Endodermal cell (in vitro differentiated cells): ENCODE measurements around the gene MIA3. TPM values are rescaled to one million over a fixed set of nuclear protein-coding genes. Genes with fewer than 3 reads are reported as not detected.

ENCODE experiments used
- DNase-seq: peaks from one replicate; pipeline ENCODE4 v3.0.0-alpha.2; 2017
- H3K27ac ChIP-seq: 2 replicates; pipeline ENCODE4 v1.5.1; 2013; ENCODE audit warnings: mild to moderate bottlenecking, low read depth, low read length, moderate library complexity
- H3K27me3 ChIP-seq: 2 replicates; pipeline ENCODE4 v1.6.1; 2013; ENCODE audit warnings: mild to moderate bottlenecking, low read length, moderate library complexity; ENCODE audit not compliant: insufficient read depth, control insufficient read depth, poor library complexity, severe bottlenecking
- H3K36me3 ChIP-seq: 2 replicates; pipeline ENCODE4 v1.7.0; 2013; ENCODE audit warnings: mild to moderate bottlenecking, low read length, moderate library complexity; ENCODE audit not compliant: control insufficient read depth, insufficient read depth
- H3K4me1 ChIP-seq: one replicate; pipeline ENCODE4 v1.7.0; 2013; ENCODE audit warnings: low read length; ENCODE audit not compliant: control insufficient read depth, insufficient read depth
- H3K4me3 ChIP-seq: 2 replicates; pipeline ENCODE4 v1.5.1; 2013; ENCODE audit warnings: mild to moderate bottlenecking, low read length, moderate library complexity
- H3K9ac ChIP-seq: 2 replicates; pipeline ENCODE4 v1.6.1; 2013; ENCODE audit warnings: mild to moderate bottlenecking, low read length, moderate library complexity; ENCODE audit not compliant: poor library complexity, severe bottlenecking; ENCODE audit errors: extremely low read depth
- H3K9me3 ChIP-seq: 2 replicates; pipeline ENCODE4 v1.6.1; 2013; ENCODE audit warnings: mild to moderate bottlenecking, low read length, moderate library complexity; ENCODE audit not compliant: control insufficient read depth
- H3K27ac Mint-ChIP-seq: 2 replicates; pipeline ENCODE4 v1.8.0; 2020; ENCODE audit warnings: mixed read lengths
- H3K27me3 Mint-ChIP-seq: 2 replicates; pipeline ENCODE4 v1.8.0; 2021; ENCODE audit warnings: mild to moderate bottlenecking, mixed read lengths; ENCODE audit not compliant: insufficient read depth
- H3K36me3 Mint-ChIP-seq: 2 replicates; pipeline ENCODE4 v1.8.0; 2020; ENCODE audit warnings: low read depth, mixed read lengths
- H3K4me1 Mint-ChIP-seq: 2 replicates; pipeline ENCODE4 v1.8.0; 2020; ENCODE audit warnings: mixed read lengths
- H3K4me3 Mint-ChIP-seq: 2 replicates; pipeline ENCODE4 v1.8.0; 2020; ENCODE audit warnings: mild to moderate bottlenecking, moderate library complexity, mixed read lengths
- H3K9me3 Mint-ChIP-seq: 2 replicates; pipeline ENCODE4 v1.8.0; 2020; ENCODE audit warnings: mild to moderate bottlenecking, mixed read lengths
- WGBS, 2 experiments: methylation state at CpG; one replicate each; pipeline versions ENCODE4 v1.1.5 to v1.1.7; 2013; ENCODE audit warnings: missing lambda C conversion rate in 2 of 2, mixed read lengths in 1 of 2; ENCODE audit not compliant: insufficient coverage in 1 of 2, insufficient read length in 1 of 2; 5-methylcytosine and 5-hydroxymethylcytosine counted together
- total RNA-seq, 2 donors: library from RNA; stranded (reverse); fragmentation: NEBNext Ultra II Directional in 1 of 2; extraction: Animal tissue kit (Norgen Biotek cat#: 25700) in 1 of 2; gene quantifications; 2 replicates in 1 of 2; 3 replicates in 1 of 2; pipeline ENCODE4 v1.2.1, GENCODE V29; 2021
- TF ChIP-seq, protein P1 (sequence below): fragments of 200-600 bp; sonication (generic); conservative IDR thresholded peaks from 2 replicates; pipeline ENCODE4 v1.5.0; 2021; ENCODE audit warnings: antibody characterized with exemption, mild to moderate bottlenecking

Gene MIA3
- total RNA-seq, 2 donors from 2014 or later: 69.9 to 76.8 TPM

DNA sequence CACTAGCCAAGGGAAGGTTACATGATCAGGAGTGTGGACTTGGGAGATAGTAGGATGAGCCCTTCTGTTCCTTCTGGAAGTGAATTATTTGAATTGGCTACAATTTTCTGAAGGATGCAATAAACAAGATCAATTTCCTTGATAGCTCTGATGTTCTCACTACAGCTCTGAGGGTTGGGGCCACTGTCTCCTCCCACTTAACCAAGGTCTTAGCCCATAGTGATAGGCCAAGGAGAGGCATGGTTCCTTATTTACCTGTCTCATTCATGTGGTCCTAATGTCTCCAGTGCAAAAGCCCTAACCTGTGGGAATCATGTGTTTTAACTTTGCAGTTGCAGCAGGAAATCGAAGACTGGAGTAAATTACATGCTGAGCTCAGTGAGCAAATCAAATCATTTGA, 34.8 kb downstream of the MIA3 start:
- H3K36me3 Mint-ChIP-seq: peaks cover 73% of the 10 kb centered on the region
- H3K4me1 Mint-ChIP-seq: no peaks in the 10 kb centered on the region

GRCh38 chr1:222653178-222653827, 35.4 kb downstream of the MIA3 start:
- TF ChIP-seq, protein P1, sequence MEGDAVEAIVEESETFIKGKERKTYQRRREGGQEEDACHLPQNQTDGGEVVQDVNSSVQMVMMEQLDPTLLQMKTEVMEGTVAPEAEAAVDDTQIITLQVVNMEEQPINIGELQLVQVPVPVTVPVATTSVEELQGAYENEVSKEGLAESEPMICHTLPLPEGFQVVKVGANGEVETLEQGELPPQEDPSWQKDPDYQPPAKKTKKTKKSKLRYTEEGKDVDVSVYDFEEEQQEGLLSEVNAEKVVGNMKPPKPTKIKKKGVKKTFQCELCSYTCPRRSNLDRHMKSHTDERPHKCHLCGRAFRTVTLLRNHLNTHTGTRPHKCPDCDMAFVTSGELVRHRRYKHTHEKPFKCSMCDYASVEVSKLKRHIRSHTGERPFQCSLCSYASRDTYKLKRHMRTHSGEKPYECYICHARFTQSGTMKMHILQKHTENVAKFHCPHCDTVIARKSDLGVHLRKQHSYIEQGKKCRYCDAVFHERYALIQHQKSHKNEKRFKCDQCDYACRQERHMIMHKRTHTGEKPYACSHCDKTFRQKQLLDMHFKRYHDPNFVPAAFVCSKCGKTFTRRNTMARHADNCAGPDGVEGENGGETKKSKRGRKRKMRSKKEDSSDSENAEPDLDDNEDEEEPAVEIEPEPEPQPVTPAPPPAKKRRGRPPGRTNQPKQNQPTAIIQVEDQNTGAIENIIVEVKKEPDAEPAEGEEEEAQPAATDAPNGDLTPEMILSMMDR: no peak

More for the DNA sequence above, 34.8 kb downstream of the MIA3 start:
- no peak overlapping the region for H3K9ac ChIP-seq
- Mint-ChIP-seq H3K4me3 (no peak overlapping the region), H3K27me3 (no peaks in the 10 kb centered on the region), H3K9me3 (no peaks in the 10 kb centered on the region), H3K27ac (no peak overlapping the region)
- TF ChIP-seq, protein P1: no peak
- no peaks in the 10 kb centered on the region for H3K27me3 ChIP-seq
- no peak for DNase-seq
- H3K36me3 ChIP-seq: peaks cover 78% of the 10 kb centered on the region
- H3K9me3 ChIP-seq: no peaks in the 10 kb centered on the region
- H3K4me1 ChIP-seq: no peaks in the 10 kb centered on the region
- H3K4me3 ChIP-seq: no peak overlapping the region
- WGBS, 2 experiments: 94 to 100% methylated on average over 1 of the region's 1 CpG
- H3K27ac ChIP-seq: no peak overlapping the region

DNA sequence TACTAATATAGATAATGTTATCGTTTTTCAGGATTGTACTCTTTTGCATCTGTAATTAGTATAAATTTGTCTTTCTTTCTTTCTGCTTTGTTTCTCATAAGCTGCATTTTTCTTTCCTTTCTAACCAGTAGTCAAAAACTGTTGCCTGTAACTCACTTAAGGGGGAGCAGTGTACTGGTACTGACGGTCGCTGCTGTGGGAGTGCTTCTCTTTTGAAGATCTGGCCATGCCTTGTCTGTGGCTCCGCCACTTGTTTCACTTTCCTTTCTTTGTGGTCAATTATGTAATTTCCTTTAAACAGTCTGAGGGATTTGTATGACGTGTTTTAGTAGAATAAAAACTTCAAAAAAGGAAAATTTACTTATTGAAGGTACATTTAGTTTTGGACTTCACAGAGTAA, 37.0 kb downstream of the MIA3 start:
- Mint-ChIP-seq H3K4me3 (no peak overlapping the region), H3K4me1 (no peaks in the 10 kb centered on the region)

More at GRCh38 chr1:222653178-222653827, 35.4 kb downstream of the MIA3 start:
- Histone ChIP-seq H3K4me3 (no peak overlapping the region), H3K27me3 (no peaks in the 10 kb centered on the region), H3K27ac (no peak overlapping the region), H3K9me3 (no peaks in the 10 kb centered on the region), H3K4me1 (no peaks in the 10 kb centered on the region), H3K9ac (no peak overlapping the region), H3K36me3 (peaks cover 81% of the 10 kb centered on the region)
- no peaks in the 10 kb centered on the region for H3K9me3 Mint-ChIP-seq
- peaks cover 75% of the 10 kb centered on the region for H3K36me3 Mint-ChIP-seq
- H3K27ac Mint-ChIP-seq: no peak overlapping the region
- DNase-seq: no peak
- WGBS, 2 experiments: 88% methylated on average over 2 of the region's 2 CpGs; no CpG with 5 or more reads in 1 of the 2 experiments
- no peak overlapping the region for H3K4me3 Mint-ChIP-seq
- no peaks in the 10 kb centered on the region for H3K27me3 Mint-ChIP-seq
- H3K4me1 Mint-ChIP-seq: no peaks in the 10 kb centered on the region

More for the DNA sequence above, 37.0 kb downstream of the MIA3 start:
- Histone ChIP-seq H3K9ac (no peak overlapping the region), H3K27me3 (no peaks in the 10 kb centered on the region), H3K4me1 (no peaks in the 10 kb centered on the region), H3K27ac (no peak overlapping the region), H3K4me3 (no peak overlapping the region), H3K36me3 (peaks cover 91% of the 10 kb centered on the region), H3K9me3 (no peaks in the 10 kb centered on the region)
- H3K27ac Mint-ChIP-seq: no peak overlapping the region
- no peaks in the 10 kb centered on the region for H3K27me3 Mint-ChIP-seq
- peaks cover 79% of the 10 kb centered on the region for H3K36me3 Mint-ChIP-seq
- H3K9me3 Mint-ChIP-seq: no peaks in the 10 kb centered on the region
- TF ChIP-seq, protein P1: no peak
- DNase-seq: no peak
- WGBS, 2 experiments: 93 to 95% methylated on average over 4 to 5 of the region's 5 CpGs
